ENCODE results near the gene ACAP1.

The ACAP1 gene

GRCh38 chr17:7336240-7337175, at the start of gene ACAP1:
ACAP1 (plus strand) TSS chr17:7336529; CDS start chr17:7336735, 206 bp downstream.
- no peak for DNase-seq

- DNase-seq, result no peak
Observed at GRCh38 chr17:7289256-7290032, 46.9 kb upstream of the ACAP1 start.

DNA sequence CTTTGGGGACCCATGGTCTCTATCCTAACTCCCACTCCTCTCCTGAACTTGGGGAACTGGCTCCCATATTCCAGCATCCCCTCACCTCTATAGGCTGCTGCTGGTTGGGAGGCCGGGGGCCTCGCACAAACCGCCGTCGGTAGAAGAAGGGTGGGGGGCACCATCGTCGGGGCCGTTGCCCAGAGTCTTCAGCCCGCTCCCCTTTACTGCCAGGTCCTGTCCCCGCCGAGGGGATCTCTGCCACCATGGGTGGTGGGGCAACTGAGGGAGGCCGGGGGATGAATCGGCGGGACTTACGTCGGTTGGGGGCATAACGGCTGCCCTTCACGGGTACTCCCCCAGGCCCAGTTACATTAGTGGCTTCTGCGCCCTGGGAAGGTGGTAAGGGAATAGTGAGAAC, 46.2 kb upstream of the ACAP1 start:
- DNase-seq, result no peak

GRCh38 chr17:7290685-7291084, 45.6 kb upstream of the ACAP1 start:
- DNase-seq, result no peak

- no peak for DNase-seq
Observed at GRCh38 chr17:7292194-7292593, 44.1 kb upstream of the ACAP1 start.

DNA sequence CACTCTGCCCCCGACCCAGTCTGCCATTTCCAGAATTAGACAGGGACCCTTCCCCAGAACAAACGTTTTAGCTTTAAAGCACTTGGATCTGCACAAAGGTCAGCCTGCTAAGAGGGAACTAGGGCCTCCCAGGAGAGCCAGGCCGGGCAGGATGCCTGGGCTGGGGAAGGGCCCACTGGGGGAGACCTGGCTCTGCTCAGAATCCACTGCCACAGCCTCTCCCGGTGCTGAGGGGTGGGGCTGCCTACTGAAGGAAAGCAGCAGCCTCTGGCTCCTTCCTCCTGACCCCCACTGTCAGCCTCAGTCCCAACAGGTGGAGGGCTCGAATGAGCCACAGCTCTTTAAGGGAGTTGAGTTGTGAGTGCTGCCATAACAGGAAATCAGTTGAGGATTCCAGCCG, 43.6 kb upstream of the ACAP1 start:
- DNase-seq, result no peak

- no peak for DNase-seq
Observed at GRCh38 chr17:7293159-7293558, 43.2 kb upstream of the ACAP1 start.

DNA sequence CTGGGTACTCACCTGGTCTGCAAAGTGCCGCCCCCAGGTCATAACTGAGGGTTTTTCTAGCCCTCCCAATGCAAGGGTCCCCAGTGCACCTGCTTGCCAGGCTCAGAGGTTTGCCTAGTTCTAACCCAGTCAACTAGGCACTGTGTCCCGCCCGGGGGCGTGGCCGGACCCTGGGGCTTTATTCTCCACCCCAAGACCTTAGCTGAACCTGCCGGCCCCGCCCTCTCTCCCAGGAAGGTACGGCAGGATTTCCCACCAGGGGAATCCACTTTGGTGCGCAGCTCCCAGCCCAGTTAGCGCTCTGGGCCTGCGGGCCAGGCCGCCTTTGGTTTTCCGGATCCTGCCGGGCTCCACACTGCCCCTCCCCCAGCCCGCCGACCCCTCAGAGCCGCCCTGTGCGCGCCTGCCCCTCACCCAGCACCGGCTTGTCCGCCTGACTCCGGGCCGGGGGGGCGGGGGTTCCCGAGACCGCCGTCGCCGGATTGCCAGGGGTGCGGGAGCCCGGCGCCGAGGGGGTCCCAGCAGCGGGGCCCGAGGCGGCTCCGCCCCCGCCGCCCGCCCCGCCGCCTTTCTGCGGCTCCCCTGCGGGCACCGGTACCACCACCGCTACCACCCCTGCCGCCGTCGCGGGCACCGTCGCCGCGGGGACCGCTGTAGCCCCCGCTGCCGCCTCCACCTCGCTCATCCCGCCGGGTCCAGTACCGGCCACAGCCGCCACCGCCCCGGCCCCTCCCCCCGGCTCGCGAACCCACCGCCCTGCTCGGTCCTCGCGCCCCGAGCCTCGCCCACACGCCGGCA, 42.3 kb upstream of the ACAP1 start:
- peak; percentile 21 for DNase-seq

DNA sequence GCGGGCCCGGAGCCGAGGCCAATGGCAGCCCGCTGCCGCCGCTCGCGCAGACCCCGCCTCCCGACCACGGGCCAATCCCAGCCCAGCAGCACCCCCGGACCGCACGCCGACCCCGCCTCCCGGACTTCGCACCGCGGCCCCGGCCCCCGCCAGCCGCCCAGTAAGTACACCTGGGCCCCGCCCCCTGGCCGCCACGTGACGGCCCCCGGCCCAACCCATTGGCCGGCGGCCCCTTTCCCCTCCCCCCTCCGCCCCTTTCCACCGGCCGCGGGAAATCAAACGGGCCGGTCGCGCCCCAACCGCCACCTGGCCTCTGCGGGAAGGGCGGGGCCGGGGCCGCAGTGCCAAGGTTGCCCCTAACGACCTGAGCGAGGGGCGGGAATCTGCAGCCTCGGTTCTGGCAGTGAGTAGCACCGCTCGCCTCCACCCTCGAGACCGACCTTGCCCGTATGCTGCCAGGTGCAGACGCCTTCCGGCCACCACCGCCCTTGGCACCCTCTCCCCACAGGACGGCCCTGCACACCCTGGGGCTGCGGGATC, 41.6 kb upstream of the ACAP1 start, which contains the start of gene YBX2:
Gene YBX2 (minus strand): TSS at position 26 of the 540 bp plus-strand sequence. CDS start 139 bp downstream, outside the sequence.
- peak; percentile 46 for DNase-seq

DNA sequence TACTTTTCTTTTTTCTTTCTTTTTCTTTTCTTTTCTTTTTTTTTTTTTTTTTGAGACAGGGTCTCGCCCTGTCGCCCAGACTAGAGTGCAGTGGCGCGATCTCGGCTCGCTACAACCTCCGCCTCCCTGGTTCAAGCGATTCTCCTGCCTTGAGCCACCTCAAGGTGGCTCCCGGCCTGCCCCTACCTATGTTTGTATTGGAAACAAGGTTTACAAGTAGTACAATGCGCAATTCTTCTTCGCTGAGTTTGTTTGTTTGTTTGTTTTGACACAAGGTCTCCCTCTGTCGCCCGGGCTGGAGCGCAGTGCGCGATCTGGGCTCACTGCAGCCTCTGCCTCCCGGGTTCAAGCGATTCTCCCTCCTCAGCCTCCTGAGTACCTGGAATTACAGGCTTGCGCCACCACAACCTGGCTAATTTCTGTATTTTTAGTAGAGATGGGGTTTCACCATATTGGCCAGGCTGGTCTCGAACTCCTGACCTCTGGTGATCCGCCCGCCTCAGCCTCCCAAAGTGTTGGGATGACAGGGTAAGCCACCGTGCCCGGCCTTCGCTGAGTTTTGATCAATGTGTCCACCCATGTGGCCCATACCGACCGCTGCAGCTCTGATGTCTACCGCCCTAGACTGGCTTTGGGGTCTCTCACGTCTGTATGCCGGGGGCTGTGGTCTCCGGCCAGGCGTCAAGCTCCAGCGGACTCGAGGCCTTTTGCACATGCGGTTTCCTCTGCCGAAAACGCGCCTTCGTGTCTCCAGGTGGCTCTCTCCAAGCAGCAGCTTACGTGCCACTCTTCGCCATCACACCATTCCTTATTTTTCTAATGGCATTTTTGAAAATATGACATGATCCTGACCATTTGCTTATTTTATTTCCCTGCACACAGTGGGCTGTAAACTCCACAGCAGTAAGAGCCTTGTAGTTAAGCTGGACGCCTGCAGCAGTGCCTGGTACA, 40.8 kb upstream of the ACAP1 start:
- peak; percentile 21 for DNase-seq

DNA sequence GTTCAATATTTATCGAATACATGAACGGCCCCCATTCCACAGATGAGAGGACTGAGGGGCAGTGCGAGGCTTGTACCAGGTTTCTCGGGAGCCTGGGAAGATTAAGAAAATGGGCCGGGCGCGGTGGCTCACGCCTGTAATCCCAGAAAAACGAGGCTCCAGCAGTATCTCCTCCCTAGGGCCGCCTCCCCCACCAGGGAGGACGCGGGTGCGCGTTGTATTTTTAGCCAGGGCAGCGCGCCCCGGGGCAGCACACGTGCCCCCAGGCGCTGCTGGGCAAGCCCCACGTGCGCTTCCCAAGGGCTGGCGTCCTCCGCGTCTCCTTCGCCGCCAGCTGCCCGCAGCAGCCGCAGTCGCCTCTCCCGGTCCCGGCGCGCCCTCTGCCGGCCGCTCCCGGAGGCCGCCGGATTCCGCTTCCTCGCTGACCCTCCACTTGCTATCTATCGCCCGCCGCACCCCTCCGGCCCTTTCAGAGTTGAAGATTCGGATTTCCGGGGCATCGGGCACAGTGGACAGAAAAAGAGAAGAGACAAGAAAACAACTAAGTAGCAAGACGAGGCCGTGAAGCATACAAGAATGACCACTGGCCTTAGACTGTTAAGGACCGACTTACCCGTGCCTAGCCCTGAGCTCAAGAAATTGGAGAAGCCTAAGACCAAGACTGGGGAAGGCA, 40.0 kb upstream of the ACAP1 start:
- peak; percentile 97 for DNase-seq

DNA sequence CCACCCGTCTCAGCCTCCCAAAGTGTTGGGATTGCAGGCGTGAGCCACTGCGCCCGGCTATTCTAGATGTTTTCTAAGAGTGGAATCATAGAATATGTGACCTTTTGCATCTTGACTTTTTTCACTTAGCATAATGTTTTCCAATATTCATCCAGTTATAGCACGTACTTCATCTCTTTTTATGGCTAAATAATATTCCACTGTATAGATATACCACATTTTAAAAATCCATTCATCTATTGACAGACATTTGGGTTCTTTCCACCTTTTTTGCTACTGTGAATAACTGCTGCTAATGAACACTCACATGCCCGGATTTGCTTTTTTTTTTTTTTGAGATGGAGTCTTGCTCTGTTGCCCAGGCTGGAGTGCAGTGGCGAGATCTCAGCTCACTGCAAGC, 32.1 kb upstream of the ACAP1 start:
- no peak for DNase-seq

DNA sequence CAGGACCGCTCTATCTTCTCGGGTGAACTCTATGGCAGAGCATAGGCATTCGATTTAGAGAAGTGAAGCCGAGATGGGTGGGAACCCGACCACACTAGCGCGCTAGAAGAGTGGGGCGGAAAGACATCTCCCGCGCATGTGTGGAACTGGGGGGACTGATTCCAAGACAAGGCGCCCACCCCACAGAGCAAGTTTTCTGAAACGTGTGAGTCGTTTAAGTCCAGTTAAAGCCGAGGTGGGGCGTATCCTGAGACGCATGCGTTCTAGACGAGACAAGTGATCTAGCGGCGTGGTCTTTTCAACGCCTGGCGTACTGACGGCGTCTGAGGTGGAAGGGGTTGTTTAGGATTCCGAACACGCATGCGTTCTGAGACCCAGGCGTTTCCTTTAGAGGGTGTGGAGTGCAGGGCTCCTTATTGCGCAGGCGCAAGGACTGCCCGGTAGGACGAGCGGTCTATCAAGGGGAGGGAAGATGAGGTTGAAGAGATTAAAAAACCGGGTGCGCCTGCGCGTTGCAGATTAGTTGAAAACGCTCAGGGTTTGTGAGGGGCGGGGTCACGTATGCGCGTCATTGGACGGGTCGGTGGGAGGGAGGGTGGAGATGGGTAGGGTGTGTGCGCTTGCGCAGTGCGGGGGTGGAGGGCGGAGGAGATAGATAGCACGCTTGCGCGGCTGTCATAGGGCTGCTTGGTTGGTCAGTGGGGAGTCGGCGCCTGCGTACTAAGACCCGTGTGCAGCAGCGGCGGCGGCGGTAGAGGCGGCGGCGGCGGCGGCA, 29.2 kb upstream of the ACAP1 start, which contains the start of gene EIF5A:
Gene EIF5A (plus strand): TSS at position 718 of the 775 bp plus-strand sequence. CDS start 2,008 bp downstream, outside the sequence.
- DNase-seq, result peak; percentile 96

DNA sequence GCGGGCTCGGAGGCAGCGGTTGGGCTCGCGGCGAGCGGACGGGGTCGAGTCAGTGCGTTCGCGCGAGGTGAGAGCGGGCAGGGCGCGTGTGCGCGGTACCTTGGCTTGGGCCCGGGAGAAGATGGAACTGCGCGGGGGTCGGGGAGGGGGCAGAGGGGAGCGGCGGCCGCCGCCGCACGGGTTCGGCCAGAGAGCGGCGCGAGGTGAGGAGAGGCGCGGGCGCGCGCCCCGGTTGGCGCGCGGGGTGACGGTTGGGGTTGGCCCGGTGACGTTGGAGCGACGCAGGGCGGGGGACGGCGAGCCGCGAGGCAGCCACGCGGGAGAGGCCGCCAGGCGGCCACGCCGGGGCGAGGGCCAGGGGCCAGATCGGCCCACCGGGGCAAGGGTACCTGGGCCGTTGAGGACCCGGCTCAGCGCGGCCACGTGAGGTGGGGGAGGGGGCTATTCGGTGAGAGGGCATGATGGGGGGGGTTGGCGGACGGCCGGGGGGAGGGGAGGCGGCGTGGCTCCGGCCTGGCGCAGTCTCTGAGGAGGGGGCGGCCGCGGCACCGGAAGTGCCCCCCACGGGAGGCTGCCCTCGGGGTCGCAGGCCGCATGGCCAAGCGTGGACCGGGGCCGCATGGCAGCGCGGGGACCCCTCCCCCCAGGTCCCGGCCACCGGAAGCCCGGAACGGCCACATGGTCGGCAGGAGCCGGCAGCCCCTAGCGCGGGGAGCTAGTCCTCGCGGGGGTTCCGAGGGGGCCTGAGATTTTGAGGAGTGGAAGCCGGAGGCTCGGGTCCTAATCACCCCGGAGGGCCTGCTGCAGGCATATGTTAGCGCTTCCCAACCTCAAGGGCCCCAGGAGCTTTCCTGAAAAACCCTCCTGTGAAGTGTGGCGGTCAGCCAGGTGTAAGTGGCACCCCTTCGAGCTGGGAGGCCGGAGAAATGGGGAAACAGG, 28.4 kb upstream of the ACAP1 start:
- no peak for DNase-seq

GRCh38 chr17:7308625-7309433, 27.5 kb upstream of the ACAP1 start:
- DNase-seq, result peak; percentile 69

- no peak for DNase-seq
Observed at GRCh38 chr17:7309628-7310027, 26.7 kb upstream of the ACAP1 start.

GRCh38 chr17:7311110-7311705, 25.1 kb upstream of the ACAP1 start:
- DNase-seq, result no peak
